Measurements from ENCODE around the gene CKS1B. TPM values are rescaled to one million over a fixed set of nuclear protein-coding genes. Genes with fewer than 3 reads are reported as not detected.

CKS1B gene
- total and polyA plus RNA-seq, 9 of the 15 experiments (the other 6 are each of a cell fraction or from before 2014, with no cell fraction given) = 215 to 1,103 (median 460) TPM

- TF ChIP-seq ZBTB40 (IDR thresholded peaks at IDR 0.05) (peak; percentile 99), ZBTB40 (CRISPR knock-in tag; IDR thresholded peaks at IDR 0.05) (peak; percentile 91), ZNF408 (CRISPR knock-in tag; IDR thresholded peaks at IDR 0.05; ENCODE audit: low read depth) (no peak), ELF4 (CRISPR knock-in tag; IDR thresholded peaks at IDR 0.05) (0 out of 2 replicates have a peak, but pooled peaks have one; percentile 34), ZNF12 (CRISPR knock-in tag; IDR thresholded peaks at IDR 0.05) (0 out of 2 replicates have a peak, but pooled peaks have one; percentile 1), CC2D1A (IDR thresholded peaks at IDR 0.05) (peak; percentile 79; the same call in 1 of the 2 replicates), KLF6 (CRISPR knock-in tag; IDR thresholded peaks at IDR 0.05; ENCODE audit: borderline replicate concordance) (peak; percentile 52; the same call in 1 of the 2 replicates)
These were observed at the start of gene CKS1B (continued) for GRCh38 chr1:154974102-154974807.
